Gastroesophageal sphincter (tissue), 3 donors: Measurements from ENCODE around the gene ERMN.

Experiments
- EP300 ChIP-seq: sonication (generic); formaldehyde crosslinking; IDR thresholded peaks from one replicate; pipeline ENCODE4 v1.6.1; 2017; ENCODE audit warnings: antibody characterized with exemption, mild to moderate bottlenecking
- POLR2A ChIP-seq, 2 donors: fragments of 450-650 bp; IDR thresholded peaks; one replicate each; pipeline ENCODE4 v1.6.1; 2017; ENCODE audit warnings: antibody characterized with exemption in 2 of 2, mild to moderate bottlenecking in 2 of 2, moderate library complexity in 1 of 2
- POLR2AphosphoS5 ChIP-seq: sonication (generic); formaldehyde crosslinking; IDR thresholded peaks from one replicate; pipeline ENCODE4 v1.6.1; 2017; ENCODE audit warnings: antibody characterized with exemption
- TF ChIP-seq, protein P1 (sequence below), 4 experiments: fragments of 200-600 bp in 2 of 4; fragments of 450-650 bp in 2 of 4; sonication (generic) in 1 of 4; IDR thresholded peaks; one replicate each; pipeline ENCODE4 v1.5.1; 2017 to 2019; ENCODE audit warnings: antibody characterized with exemption in 4 of 4, mild to moderate bottlenecking in 2 of 4, moderate library complexity in 2 of 4

DNA sequence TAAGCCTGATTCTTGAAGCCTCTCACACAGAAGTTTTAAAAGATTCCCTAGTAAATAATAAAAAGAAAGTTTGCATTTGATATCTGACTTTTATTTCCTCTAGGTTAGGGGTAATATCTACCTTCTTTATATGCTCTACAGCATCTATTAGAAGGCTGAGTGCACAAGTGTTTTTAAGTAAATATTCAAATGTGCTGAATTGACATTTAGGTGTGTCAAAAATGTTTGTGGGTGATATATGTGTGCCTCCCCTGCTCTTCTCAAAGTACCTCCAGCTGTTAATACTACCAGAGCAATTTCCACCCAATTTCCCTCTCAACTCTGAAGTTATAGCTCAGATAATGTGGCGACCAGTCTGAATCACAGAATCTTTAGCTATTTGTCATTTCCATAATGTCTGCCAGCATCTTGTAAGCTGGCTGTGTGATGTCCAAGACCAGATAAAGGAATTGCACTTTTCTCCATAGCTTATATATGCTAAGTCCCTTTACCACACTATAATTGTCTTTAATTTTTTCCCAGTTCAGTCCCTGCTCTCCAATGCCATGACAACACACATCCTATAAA, 24.4 kb upstream of the ERMN start:
- TF ChIP-seq EP300, result no peak
- TF ChIP-seq, protein P1, sequence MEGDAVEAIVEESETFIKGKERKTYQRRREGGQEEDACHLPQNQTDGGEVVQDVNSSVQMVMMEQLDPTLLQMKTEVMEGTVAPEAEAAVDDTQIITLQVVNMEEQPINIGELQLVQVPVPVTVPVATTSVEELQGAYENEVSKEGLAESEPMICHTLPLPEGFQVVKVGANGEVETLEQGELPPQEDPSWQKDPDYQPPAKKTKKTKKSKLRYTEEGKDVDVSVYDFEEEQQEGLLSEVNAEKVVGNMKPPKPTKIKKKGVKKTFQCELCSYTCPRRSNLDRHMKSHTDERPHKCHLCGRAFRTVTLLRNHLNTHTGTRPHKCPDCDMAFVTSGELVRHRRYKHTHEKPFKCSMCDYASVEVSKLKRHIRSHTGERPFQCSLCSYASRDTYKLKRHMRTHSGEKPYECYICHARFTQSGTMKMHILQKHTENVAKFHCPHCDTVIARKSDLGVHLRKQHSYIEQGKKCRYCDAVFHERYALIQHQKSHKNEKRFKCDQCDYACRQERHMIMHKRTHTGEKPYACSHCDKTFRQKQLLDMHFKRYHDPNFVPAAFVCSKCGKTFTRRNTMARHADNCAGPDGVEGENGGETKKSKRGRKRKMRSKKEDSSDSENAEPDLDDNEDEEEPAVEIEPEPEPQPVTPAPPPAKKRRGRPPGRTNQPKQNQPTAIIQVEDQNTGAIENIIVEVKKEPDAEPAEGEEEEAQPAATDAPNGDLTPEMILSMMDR (IDR thresholded peaks at IDR 0.05), result no peak
- no peak for TF ChIP-seq POLR2A (IDR thresholded peaks at IDR 0.05)
- no peak for TF ChIP-seq POLR2AphosphoS5
